HG02798 (cell line): Measurements from ENCODE around the gene FRMD1.
"Not testable (repeated sequence)": the region's sequence is repeated elsewhere in the genome, so short reads cannot be mapped to it uniquely, and the experiment has no call there.

ENCODE experiments used
- ATAC-seq: cut with Tn5 transposase; IDR thresholded peaks from one replicate; pipeline ENCODE4 v1.9.1; 2021; ENCODE audit warnings: mild to moderate bottlenecking; ENCODE audit not compliant: unreplicated experiment, poor library complexity

Gene FRMD1

GRCh38 chr6:168081858-168082546 is 3.0 kb upstream of the FRMD1 start:
- ATAC-seq: no peak

- no peak for ATAC-seq
These were observed 1.5 kb upstream of the FRMD1 start for GRCh38 chr6:168080393-168081077.

- ATAC-seq: no peak
These were observed 653 bp downstream of the FRMD1 start for GRCh38 chr6:168078175-168078942.

- ATAC-seq: not testable (repeated sequence)
These were observed 1.6 kb downstream of the FRMD1 start for GRCh38 chr6:168077401-168077800.

GRCh38 chr6:168075787-168076202 is 3.2 kb downstream of the FRMD1 start:
- no peak for ATAC-seq

- ATAC-seq: no peak
These were observed 3.8 kb downstream of the FRMD1 start for GRCh38 chr6:168075216-168075615.

- no peak for ATAC-seq
These were observed 4.9 kb downstream of the FRMD1 start for GRCh38 chr6:168073937-168074730.

- ATAC-seq: no peak
These were observed 6.3 kb downstream of the FRMD1 start for GRCh38 chr6:168072730-168073129.

- ATAC-seq: no peak
These were observed 6.8 kb downstream of the FRMD1 start for GRCh38 chr6:168072261-168072660.

GRCh38 chr6:168071620-168072019 is 7.4 kb downstream of the FRMD1 start:
- no peak for ATAC-seq

GRCh38 chr6:168070804-168071203 is 8.2 kb downstream of the FRMD1 start:
- ATAC-seq: no peak

GRCh38 chr6:168067081-168067759 is 11.8 kb downstream of the FRMD1 start:
- no peak for ATAC-seq

GRCh38 chr6:168064226-168064807 is 14.7 kb downstream of the FRMD1 start:
- ATAC-seq: no peak

GRCh38 chr6:168063431-168063830 is 15.6 kb downstream of the FRMD1 start:
- no peak for ATAC-seq

GRCh38 chr6:168062346-168063289 is 16.4 kb downstream of the FRMD1 start:
- ATAC-seq: no peak

- ATAC-seq: no peak
These were observed 17.5 kb downstream of the FRMD1 start for GRCh38 chr6:168061269-168062210.

GRCh38 chr6:168060521-168060931 is 18.5 kb downstream of the FRMD1 start:
- ATAC-seq: no peak
